Erythroblast (primary cell): Measurements from ENCODE around the gene LRRIQ4.

ENCODE experiments used
- GATA1 ChIP-seq: IDR thresholded peaks from 2 replicates; pipeline ENCODE4 v1.6.1; 2011; ENCODE audit warnings: low read depth, mild to moderate bottlenecking, control low read depth, low read length, moderate library complexity
- POLR2A ChIP-seq: IDR thresholded peaks from 2 replicates; pipeline ENCODE4 v1.6.1; 2011; ENCODE audit warnings: mild to moderate bottlenecking, low read length

GRCh38 chr3:169880576-169881250, 68.0 kb downstream of the LRRIQ4 start:
- TF ChIP-seq POLR2A = no peak
- no peak for TF ChIP-seq GATA1
